Stimulated activated CD4-positive, alpha-beta T cell treated with anti-CD3 and anti-CD28 coated beads, Interleukin-2, amount 100 ng/mL, for 24 hours (primary cell): ENCODE data around the gene PACRG.
A peak's percentile ranks its signal among the peaks of the same experiment; 100 is the strongest.

ENCODE experiments used
- DNase-seq, 2 donors: peaks; one replicate each; pipeline ENCODE4 v3.0.0-alpha.2; 2020

PACRG gene

GRCh38 chr6:162710936-162711335 is 16.8 kb upstream of the PACRG start:
- no peak for DNase-seq

- DNase-seq, result no peak
Observed at GRCh38 chr6:162711376-162711775, 16.4 kb upstream of the PACRG start.

- DNase-seq, result no peak
Observed at GRCh38 chr6:162712694-162713093, 15.1 kb upstream of the PACRG start.

- DNase-seq, result no peak
Observed at GRCh38 chr6:162713974-162714780, 13.6 kb upstream of the PACRG start.

- no peak for DNase-seq
Observed at GRCh38 chr6:162715601-162716000, 12.2 kb upstream of the PACRG start.

- no peak for DNase-seq
Observed at GRCh38 chr6:162719528-162719927, 8.2 kb upstream of the PACRG start.

- no peak for DNase-seq
Observed at GRCh38 chr6:162721404-162721687, 6.4 kb upstream of the PACRG start.

GRCh38 chr6:162722226-162722625 is 5.5 kb upstream of the PACRG start:
- no peak for DNase-seq

GRCh38 chr6:162722633-162723032 is 5.1 kb upstream of the PACRG start:
- DNase-seq, result no peak

- no peak for DNase-seq
Observed at GRCh38 chr6:162726947-162727321, 840 bp upstream of the PACRG start.

GRCh38 chr6:162728197-162728596 is 423 bp downstream of the PACRG start:
- peak in 1 of 2 donors; percentile 18 for DNase-seq

- no peak for DNase-seq
Observed at GRCh38 chr6:162728706-162729105, 932 bp downstream of the PACRG start.

GRCh38 chr6:162730502-162730901 is 2.7 kb downstream of the PACRG start:
- no peak for DNase-seq

- peak in 1 of 2 donors; percentile 19 for DNase-seq
Observed at GRCh38 chr6:162733489-162733888, 5.7 kb downstream of the PACRG start.

GRCh38 chr6:162736961-162737360 is 9.2 kb downstream of the PACRG start:
- no peak for DNase-seq

- no peak for DNase-seq
Observed at GRCh38 chr6:162750776-162751175, 23.0 kb downstream of the PACRG start.

GRCh38 chr6:162751211-162751859 is 23.6 kb downstream of the PACRG start:
- DNase-seq, result no peak

GRCh38 chr6:162753775-162754174 is 26.0 kb downstream of the PACRG start:
- DNase-seq, result no peak

GRCh38 chr6:162770136-162770535 is 42.4 kb downstream of the PACRG start:
- DNase-seq, result no peak

GRCh38 chr6:162770955-162771354 is 43.2 kb downstream of the PACRG start:
- no peak for DNase-seq

- no peak for DNase-seq
Observed at GRCh38 chr6:162772466-162772865, 44.7 kb downstream of the PACRG start.

GRCh38 chr6:162773996-162774395 is 46.2 kb downstream of the PACRG start:
- no peak for DNase-seq

GRCh38 chr6:162777091-162777490 is 49.3 kb downstream of the PACRG start:
- DNase-seq, result no peak

- DNase-seq, result no peak
Observed at GRCh38 chr6:162778603-162779002, 50.8 kb downstream of the PACRG start.
